ENCODE data around the gene FTO.

Gene FTO

DNA sequence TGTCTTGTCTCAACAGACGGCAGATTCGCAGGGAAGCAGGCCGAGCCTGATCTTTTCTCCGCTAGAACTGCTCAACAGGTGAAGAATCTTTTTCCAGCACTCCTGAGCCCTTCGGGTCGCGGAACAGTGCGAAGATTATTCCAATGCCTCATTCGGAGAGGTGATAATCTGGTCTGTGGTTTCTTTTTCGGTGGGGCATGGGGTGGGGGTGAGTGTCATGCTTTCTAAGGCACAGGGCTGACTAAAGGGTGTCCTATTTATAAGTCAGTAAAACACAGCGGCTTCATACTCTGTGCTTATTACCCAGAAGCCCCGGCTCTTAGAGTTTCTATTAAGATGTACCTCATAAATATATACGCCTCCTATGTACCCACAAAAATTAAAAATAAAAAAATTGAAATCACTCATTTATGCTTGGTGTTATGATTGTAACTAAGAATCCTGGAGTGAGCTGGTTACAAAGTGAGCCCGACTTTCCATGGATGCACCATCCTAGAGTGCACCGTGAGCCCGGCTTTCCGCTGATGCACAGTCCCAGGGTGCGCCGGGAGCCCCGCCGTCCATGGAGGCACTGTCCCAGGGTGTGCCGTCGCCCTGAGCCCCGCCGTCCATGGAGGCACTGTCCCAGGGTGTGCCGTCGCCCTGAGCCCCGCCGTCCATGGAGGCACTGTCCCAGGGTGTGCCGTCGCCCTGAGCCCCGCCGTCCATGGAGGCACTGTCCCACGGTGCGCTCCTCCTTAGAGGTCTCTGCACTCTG is 417.8 kb downstream of the FTO start:
- TF ChIP-seq, protein P1, sequence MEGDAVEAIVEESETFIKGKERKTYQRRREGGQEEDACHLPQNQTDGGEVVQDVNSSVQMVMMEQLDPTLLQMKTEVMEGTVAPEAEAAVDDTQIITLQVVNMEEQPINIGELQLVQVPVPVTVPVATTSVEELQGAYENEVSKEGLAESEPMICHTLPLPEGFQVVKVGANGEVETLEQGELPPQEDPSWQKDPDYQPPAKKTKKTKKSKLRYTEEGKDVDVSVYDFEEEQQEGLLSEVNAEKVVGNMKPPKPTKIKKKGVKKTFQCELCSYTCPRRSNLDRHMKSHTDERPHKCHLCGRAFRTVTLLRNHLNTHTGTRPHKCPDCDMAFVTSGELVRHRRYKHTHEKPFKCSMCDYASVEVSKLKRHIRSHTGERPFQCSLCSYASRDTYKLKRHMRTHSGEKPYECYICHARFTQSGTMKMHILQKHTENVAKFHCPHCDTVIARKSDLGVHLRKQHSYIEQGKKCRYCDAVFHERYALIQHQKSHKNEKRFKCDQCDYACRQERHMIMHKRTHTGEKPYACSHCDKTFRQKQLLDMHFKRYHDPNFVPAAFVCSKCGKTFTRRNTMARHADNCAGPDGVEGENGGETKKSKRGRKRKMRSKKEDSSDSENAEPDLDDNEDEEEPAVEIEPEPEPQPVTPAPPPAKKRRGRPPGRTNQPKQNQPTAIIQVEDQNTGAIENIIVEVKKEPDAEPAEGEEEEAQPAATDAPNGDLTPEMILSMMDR (IDR thresholded peaks at IDR 0.05; ENCODE audit: low read depth, low read length), result no peak
- no peak for DNase-seq (ENCODE audit: extremely low read depth, low read depth)

GRCh38 chr16:54123766-54124165 is 419.8 kb downstream of the FTO start:
- no peak for DNase-seq (ENCODE audit: extremely low read depth, low read depth)
- TF ChIP-seq, protein P1 (IDR thresholded peaks at IDR 0.05; ENCODE audit: low read depth, low read length), result no peak

- DNase-seq (ENCODE audit: extremely low read depth, low read depth), result no peak
- TF ChIP-seq, protein P1 (IDR thresholded peaks at IDR 0.05; ENCODE audit: low read depth, low read length), result no peak
These were observed 422.0 kb downstream of the FTO start for GRCh38 chr16:54125751-54126655.

DNA sequence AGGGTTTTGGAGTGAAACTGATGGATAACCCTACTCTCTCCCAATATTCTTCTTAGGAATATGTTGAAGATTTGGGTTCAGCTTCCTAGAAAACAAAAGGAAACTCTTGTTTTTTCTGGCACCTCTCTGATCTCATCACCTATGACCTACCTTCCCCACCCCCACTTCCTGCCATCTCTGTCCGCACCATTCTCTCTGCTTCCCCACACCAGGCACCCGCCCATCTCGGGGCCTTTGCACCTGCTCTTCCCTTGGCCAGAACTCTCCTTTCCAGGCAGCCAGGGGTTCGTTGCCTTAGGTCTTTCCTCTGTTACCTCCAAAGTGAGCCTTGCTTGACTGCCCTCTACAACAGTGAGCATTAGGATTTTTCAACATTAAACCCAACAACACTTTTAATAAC is 423.0 kb downstream of the FTO start:
- DNase-seq (ENCODE audit: extremely low read depth, low read depth), result no peak
- TF ChIP-seq, protein P1 (IDR thresholded peaks at IDR 0.05; ENCODE audit: low read depth, low read length), result no peak

GRCh38 chr16:54128629-54129234 is 424.8 kb downstream of the FTO start:
- no peak for DNase-seq (ENCODE audit: extremely low read depth, low read depth)
- TF ChIP-seq, protein P1 (IDR thresholded peaks at IDR 0.05; ENCODE audit: low read depth, low read length), result no peak

DNA sequence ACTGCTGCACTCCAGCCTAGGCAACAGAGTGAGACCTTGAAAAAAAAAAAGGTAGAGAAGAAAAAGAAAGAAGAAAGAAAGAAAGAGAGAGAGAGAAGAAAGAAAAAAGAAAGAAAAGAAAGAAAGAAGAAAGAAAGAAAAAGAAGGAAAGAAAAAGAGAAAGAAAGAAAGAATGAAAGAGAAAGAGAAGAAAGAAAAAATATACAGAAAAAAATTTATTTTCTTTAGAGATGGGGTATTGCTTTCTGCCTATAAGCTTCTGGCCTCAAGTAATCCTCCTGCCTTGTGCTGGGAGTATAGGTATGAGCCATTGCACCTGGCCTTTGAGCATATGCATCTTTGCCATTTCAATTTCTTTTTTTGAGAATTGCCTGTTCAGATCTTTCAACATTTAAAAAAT is 425.9 kb downstream of the FTO start:
- no peak for DNase-seq (ENCODE audit: extremely low read depth, low read depth)
- TF ChIP-seq, protein P1 (IDR thresholded peaks at IDR 0.05; ENCODE audit: low read depth, low read length), result no peak
